ENCODE results near the gene ARHGAP10.

Gene ARHGAP10

DNA sequence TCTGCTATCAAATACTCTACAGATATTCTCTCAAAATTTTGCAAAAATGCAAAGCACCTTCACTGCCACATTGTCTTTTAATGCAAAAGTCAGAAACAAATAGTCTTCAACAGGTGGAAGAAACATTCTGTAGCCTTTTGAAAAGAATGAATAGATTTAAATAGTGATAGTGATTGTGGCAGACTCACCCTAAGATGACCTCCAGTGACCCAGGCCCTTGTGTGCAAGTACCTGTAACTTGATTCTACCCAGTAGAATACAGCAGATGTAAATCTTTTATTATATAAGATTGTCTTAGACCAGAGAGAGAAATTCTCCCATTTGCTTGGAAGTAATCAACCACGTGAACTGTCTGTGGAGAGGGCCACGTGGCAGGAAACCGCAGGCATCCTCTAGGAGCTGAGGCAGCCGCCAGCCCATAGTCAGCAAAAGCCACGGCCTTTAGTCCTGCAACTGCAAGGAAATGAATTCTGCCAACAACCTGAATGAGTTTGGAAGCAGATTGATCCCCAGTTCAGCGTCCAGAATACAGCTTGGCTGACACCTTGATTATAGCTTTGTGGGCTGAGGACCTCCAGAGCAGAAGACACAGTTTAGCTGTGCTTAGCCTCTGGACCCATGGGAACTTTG is 272.5 kb downstream of the ARHGAP10 start:
- no peak for DNase-seq

DNA sequence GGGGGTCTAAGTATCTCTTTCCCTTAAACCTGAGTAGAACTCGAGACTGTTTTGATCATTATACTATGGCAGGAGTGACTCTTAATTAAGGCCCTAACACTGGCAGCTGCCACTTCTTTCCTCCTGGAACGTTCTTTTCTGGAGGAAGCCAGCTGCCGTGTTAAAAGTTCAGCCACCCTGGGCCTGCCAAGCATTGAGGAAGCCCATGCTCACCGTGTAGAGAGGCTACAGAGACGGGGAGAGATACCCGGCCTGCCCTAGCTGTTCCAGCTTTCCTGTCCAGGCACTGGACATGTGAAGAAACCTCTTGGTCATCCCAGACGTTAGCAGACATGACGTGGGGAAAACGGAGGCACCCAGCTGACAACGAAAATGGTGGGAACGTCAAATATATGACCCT is 274.1 kb downstream of the ARHGAP10 start:
- DNase-seq: no peak

DNA sequence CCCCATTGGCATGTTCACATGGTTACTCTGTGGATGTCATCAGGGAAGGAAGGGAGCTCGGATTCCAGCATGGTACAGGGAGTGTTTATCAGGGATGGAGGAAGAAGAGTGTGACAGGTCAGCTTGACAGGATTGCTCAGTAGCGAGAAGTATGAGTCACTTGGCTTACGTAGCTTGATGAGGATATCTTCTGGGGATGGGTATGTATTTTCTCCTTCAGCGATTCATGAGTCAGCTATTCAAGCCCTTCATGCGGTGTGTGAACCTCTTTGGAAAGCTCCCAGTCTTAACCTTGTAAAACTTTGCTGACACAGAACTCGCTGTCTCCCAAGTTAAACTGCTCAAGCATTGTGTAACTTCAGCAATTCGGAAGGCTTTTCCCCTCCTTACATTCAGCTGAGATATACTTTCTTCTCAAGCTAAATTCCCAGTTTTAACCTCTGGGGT is 275.4 kb downstream of the ARHGAP10 start:
- no peak for DNase-seq

DNA sequence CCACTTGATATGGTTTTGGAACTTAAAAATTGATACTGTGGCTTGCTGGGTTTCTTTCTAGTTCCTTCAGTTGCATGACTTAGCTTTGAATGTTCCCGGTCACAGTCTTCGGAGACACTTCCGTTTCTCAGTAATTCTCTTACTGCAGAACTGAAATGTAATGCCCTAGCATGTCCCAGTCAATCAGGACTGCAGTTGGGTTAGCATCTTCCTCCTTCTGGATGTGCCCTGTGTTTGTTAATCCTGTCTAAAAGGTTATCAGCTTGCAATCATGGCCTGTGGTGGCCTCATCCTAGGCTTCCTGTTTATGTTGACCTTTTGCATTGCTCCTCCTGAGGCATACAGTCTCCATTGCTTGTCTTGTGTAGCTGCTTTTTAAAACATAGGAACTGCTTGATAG is 275.9 kb downstream of the ARHGAP10 start:
- DNase-seq: no peak

DNA sequence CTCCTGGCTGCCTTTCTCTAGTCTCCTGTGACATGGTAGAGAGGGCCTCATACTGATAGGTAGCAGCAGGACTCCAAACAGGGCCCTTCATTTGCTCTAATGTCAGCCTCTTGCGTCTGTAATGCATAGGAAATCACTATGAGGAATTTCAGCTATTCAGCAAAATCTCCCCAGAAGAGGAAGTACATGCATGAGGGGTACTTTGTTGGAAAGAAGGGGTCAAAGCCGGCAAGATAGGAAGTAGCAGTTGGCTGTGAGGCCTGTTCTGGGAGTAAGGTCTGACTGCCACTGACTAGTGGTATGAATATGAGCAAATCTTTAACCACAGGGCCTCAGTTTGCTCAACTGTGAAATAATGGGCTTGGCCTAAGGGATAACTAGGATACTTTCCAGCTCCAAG is 283.2 kb downstream of the ARHGAP10 start:
- DNase-seq: no peak

DNA sequence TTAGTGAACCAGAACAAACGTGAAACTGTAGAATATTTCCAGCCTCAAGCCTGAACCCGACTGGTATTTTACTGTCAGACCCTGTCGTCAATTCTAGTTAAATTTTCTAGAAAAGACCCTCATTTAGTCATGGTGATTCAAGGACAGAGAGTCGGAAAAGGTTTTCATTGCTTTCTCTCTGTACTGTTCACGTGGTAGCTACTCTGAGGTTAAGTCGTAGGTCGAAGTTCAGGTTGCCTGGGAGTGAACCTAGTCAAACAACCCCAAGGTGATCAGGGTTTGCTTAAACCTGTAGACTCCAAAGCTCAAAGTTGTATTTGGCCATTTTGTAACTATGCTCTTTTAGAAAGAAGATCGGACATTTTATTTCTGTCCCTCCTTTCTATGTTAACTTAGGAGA is 283.6 kb downstream of the ARHGAP10 start:
- no peak for DNase-seq

DNA sequence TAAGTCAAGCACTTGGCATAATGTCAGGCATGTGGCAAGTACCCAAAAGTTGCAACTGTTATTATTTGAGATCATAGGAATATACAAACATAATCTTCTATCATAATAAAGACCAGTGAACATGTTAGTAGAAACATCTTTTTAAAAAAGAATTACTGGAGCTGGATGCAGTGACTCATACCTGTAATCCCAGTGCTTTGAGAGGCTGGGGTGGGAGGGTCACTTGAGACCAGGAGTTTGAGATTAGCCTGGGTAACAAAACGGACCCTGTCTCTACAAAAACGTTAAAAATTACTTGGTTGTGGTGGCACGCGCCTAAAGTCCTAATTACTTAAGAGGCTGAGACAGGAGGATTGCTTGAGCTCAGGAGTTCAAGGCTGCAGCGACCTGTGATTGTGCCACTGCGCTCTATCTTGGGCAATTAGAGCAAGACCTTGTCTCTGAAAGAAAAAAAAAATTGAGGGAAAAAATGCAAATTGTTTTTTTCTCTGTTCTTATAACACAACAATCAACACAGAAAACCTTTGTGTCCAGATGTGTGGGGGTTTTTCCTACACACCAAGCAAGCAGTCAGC is 284.3 kb downstream of the ARHGAP10 start:
- DNase-seq: no peak

DNA sequence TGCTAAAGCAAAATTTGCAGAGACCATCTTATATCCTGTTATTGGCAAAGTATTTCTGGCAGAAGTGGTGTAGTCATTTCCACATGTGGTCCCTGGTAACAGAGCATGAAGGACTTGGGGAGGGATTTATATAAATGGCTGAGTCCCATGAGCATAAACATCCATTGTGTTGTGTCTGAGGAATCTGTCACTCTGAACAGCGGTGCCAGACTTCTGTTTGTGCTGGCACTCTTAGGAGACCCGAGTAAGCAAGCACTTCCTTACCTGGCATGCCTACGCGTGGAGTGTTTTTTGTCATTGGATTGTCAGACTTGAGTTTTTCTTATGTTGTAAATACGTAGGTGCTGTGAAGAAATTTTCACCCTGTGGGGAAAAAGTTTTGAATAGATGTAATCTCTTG is 285.9 kb downstream of the ARHGAP10 start:
- DNase-seq: no peak

DNA sequence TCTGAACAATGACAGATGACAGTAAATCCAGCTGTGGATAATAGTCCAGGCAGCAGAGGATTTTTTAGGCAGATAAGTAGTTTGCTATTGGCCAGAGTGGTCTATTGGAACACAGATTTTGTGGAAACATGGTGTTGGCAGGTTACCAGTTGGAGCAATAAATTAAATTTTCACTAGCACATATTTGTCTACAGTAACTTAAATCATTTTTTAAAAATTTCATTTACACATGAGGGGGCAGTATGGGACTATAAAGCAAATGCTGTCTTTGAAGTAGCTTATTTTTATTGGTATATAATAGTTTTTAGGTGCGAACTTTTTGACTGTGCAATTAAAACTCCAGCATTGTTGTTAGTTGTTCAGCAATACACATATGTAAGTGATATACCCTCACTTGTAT is 289.8 kb downstream of the ARHGAP10 start:
- DNase-seq: no peak

DNA sequence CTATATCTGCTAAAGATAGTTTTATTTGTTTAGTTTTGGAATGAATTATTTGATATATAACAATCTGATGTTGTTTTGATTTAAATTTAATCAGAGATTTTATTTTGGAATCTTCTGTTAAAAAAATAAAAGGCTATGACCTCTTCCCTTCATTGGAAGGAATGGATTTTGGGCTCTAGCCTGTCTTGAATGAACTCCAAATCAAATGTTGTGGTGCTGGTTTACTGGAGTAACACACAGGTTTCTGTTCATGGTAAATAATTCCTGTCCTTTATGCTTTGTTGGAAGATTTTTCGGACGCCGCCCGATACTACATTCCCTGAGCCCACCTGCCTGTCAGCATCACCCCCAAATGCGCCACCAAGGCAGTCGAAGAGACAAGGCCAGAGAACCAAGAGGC is 291.1 kb downstream of the ARHGAP10 start:
- no peak for DNase-seq

DNA sequence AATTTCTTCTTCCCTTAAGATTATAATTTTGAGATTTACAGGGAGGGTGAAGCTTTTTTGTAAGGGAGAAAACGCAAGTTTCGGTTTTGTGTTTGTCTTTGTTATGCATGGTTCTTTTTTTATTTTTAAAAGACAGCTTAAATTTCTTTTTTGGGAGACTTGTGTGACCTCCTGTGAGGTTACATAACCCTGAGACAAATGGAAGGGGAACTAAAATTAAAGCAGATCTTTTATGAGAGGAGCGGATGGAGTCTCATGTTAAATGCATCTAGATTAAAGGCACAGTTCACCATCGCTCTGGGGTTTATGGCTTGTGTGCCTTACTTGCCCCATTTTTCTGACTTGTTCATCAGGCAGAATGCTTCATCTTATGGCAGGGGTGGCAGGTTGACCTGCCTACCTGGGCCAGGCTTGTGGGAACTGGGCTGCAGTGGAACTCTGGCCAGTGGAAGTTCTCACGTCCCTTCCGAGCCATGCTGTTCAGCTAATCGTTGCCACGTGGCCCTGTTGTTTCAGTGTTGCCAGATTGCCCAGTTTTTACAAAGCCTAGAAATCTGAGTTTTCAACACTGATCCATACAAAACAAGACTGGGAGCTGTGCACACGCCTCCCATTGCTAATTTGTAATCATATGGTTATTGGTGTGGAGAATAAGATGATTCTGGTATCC is 291.8 kb downstream of the ARHGAP10 start:
- DNase-seq: no peak

DNA sequence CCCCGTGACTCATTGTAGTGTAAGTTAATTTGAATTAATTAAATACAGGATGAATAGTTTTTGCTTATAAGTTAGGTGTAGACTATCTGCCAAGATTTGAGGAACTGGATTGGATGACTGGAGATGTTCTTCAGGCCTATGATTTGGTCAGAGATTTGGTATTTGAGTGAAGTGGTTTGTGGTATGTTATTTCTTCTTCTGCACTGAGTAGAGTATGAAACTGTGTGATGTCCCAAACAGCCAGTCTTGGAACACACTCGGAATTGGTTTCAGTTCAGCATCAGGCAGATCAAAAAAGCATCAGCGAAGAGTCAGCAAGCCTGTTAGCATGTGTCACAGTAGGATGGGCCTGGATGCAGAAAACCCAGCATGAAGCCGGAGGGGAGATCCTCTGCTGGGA is 294.1 kb downstream of the ARHGAP10 start:
- DNase-seq: no peak

DNA sequence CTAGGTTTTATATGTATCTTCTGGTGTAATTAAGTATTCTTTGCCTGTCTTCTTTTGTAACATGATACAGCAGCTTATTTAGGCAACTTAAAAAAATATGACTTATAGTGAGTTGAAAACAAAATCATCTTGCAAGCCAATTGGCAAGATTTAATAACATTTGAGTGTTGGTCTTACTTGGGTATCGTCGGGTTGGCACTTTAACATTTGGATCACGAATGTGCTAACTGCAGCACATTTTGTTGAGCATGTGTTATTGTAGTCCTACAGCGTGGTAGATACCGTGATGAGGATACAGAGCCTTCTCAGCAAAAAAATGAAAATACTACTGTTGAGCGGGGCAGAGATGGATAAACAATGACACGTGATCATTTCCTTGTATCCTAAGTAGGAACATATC is 295.3 kb downstream of the ARHGAP10 start:
- DNase-seq: no peak

DNA sequence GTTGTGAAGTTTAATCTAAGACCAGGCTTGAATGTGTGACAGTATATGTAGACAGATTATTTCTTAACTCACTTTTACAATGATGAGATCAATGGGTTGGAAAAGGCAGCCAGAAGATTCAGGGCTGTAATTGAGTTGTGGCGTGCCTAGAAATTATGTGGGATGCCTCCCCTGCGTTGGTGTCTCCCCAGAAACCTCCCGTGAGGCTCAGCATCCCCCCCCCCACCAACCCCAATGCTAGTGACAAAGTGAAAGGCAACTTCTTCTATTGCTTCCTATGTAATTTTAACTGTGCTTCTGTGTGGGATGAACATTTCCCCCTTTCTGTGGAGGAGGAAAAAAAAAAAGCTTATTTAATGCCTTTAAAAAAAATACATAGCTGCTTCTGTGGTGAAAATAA is 297.9 kb downstream of the ARHGAP10 start:
- no peak for DNase-seq

DNA sequence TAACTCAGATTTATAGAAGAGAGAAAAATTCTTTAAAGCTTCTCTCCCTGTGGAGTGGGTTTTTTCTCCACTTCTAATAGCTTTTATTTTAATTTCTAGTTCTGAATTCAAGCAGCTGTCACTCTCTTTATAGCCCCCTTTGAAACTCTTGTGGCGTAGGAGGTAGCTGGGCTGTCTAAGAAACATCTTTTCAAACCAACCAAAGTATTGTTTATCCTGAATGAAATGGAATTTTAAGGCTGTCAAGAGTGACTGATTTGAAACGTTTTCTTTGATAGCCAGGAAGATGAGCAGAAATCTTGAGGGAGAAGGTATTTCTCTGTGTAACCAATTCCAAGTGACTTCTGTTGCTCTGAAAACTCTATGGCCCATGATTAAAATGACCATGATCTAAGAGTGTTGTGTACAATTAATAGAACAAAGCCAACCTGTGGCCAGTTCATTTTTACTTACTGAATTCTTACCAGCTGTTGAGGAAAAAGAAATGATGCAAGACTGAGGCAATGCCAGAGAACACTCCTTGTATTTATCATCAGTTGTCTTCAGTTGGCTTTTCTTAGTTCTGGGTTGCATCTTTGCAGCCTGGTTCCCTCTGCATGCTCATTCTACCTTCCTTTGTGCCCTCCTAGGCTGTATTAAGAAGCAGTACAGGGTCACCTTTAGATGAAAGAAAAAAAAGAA is 298.4 kb downstream of the ARHGAP10 start:
- DNase-seq: no peak

DNA sequence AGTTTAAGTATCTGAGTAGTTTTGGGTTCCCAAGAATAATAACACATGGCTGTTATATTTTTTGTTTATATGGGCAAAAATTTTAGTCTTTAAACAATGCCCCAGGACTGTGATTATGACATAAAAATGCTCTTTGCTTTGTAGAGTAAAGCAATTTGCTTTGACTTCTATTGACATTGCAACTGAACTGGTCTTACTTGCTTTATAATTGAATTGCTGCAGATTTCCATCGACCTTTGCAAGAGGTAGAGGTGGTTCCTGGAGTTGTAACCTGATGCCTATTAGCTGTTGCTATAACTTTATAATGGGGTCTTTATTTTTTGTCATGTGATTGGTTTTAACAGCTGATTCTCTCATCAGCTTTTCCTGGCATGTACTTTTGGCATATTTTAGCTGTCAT is 302.9 kb downstream of the ARHGAP10 start:
- no peak for DNase-seq

DNA sequence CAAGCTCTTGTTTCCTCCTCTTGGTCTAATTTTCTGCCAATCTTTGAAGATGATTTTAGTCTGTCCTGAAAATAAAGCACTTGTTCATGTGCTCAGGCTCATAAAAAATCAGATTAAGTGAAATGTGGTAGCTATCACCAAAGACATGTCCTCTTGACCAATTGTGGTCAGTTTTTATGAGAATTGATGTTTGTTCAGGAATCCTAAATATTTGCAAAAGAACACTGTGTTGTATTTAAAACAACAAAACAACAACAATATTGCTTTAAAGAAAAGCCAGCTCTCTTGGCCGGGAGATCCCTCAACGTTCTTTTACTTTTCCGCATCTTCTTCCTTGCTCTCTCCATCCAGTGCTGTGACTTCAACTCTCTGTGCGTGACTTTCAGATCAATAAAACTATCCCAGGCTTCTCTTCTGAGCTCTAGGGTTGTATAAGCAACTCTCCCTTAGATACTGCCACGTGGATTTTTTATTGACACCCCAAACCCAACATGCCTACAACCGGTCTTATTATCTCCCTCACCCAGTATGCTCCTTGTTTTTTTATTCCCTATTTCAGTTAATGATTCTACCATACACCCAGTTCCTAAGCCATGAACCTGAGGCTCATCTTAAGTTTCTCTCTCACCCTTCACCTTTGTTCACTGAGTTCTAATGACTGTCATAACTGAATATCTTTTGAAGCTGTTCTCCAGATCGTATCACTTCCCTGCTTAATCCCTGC is 309.9 kb downstream of the ARHGAP10 start:
- DNase-seq: no peak

DNA sequence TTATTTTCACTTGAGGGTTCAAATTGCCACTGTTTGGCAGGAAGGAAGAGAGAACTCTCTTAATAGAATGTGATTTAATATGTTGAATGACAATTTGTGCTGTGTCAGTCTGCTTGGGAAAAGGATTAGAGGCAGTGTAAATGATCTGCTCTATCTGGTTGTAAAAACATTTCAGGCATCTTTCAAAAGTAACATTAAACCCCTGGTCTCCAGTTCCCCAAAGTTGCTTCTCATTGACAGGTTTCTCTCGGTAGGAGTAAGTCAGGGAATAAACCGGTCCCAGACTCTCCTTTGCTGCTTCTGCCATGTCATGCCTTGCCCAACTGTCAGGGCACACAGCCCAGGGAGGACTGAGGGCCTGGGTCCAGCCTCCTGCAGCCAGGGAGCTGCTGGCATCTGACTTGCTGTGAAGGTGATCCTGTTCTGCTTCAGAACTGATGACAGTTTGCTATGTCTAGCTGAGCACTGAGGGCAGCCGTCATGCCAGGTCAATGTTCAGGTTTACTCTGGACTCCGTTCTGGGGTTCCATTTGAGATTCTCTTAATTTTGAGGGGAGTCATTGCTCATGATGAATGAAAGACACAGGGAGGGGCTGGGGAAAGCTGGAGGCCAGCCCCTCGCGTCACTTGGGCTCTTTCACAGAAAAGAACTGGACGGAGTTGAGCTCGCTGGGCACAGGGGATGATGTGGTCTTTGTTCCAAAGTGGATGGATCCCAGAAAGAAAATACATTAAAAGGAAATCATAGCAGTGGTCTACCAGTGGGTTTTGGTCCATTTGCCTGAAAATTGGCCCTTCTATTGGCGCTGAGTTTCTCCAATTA is 312.4 kb downstream of the ARHGAP10 start:
- DNase-seq: no peak

DNA sequence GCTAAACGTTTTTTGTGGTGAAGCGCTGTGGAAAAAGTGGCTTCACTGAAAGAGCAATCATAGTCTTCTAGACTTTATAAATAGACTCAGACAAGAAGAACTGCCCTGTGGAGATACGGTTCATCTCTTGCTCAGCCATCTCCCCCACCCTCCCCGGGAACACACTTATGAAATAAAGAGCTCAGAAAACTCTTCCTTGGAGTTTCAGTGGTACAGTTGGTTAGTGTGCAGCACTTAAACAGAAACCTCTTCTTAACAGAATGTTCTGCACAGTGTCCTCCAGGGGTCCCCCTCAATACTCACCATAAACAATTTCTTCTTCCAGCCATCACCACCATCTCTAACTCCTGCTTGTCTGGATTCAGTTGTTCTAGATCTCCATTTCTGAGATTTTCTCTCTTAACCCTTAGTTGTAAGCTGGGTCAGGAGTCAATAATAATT is 313.0 kb downstream of the ARHGAP10 start:
- no peak for DNase-seq

DNA sequence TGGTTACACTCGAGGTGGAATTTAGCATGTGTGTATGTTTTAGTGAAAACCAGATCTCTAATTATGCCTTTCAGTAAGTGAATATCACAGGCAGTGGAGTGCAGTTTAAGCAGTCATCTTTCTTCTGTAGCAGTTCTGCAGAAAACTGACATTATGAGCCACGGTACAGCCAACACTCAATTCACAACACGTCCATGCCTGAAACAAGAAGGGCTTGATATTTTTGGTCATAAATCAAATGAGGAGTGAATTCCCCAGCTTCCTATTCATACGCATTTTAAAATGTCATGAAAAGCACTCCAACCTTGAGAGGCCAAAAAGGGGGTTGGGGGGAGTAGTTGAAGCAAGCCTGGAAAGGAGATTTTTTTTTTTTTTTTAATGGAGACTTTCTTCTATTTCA is 316.7 kb downstream of the ARHGAP10 start:
- no peak for DNase-seq

DNA sequence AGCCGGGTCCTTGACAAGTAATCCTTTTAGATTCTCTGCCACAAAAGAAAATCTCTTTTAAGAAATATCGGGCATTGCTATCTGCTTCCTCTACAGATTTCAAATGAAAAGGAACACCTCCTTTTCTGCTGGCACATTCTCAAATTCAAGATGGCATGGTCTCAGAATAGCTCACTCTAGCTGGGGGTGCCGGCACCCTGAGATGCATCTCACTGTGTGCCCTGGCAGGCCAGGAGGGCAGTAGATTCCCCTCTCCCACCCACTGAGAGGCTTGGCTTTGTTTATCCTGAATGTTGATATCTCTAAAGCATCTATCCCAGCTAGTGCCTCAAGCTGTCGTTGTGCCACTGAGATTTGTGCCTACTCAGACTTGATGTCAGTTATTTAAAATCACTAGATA is 319.5 kb downstream of the ARHGAP10 start:
- no peak for DNase-seq

DNA sequence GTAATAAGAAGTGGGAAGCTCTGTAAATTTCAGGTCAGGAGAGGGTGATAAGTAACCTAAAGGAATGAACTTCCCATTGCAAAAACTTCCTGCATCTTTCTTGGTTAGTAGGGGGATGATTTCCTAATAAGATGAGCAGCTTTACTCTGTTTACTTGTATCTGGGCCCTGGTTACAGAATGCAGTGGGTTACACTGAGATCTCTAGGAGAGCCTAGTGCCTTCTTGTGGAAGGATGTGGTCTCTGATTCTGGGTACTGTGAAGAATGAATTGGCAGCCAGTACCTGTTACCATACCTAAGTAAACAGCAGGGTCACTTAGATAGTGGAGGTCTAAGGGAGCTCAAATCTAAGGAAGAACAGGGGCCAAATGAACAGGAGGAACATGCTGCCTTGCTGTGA is 320.6 kb downstream of the ARHGAP10 start:
- DNase-seq: no peak

Measured in SIG-M5 (cell line).